Osteoblast (primary cell): Measurements from ENCODE around the gene AVL9. TPM values are rescaled to one million over a fixed set of nuclear protein-coding genes. Genes with fewer than 3 reads are reported as not detected.

Experiments
- DNase-seq: peaks from one replicate; pipeline ENCODE4 v3.0.0; 2011; ENCODE audit warnings: low spot score, mixed read lengths; ENCODE audit not compliant: insufficient read length; ENCODE audit errors: missing footprints
- H2AFZ ChIP-seq: 2 replicates; pipeline ENCODE4 v1.6.0; 2011; ENCODE audit warnings: mild to moderate bottlenecking, low read length
- H3K27ac ChIP-seq: 2 replicates; pipeline ENCODE4 v1.5.1; 2011; ENCODE audit warnings: mild to moderate bottlenecking, low read depth, low read length, moderate library complexity
- H3K27me3 ChIP-seq: 2 replicates; pipeline ENCODE4 v1.6.0; 2012; ENCODE audit warnings: mild to moderate bottlenecking, control low read depth, inconsistent platforms, low read length, moderate library complexity; ENCODE audit not compliant: insufficient read depth
- H3K36me3 ChIP-seq: 2 replicates; pipeline ENCODE4 v1.5.1; 2011; ENCODE audit warnings: mild to moderate bottlenecking, low read length, control low read depth, moderate library complexity; ENCODE audit not compliant: insufficient read depth
- H3K4me1 ChIP-seq: 2 replicates; pipeline ENCODE4 v1.5.1; 2011; ENCODE audit warnings: mild to moderate bottlenecking, low read length, control low read depth, moderate library complexity; ENCODE audit not compliant: insufficient read depth
- H3K4me2 ChIP-seq: 2 replicates; pipeline ENCODE4 v1.6.0; 2011; ENCODE audit warnings: mild to moderate bottlenecking, low read length; ENCODE audit not compliant: insufficient read depth
- H3K4me3 ChIP-seq: fragments of 200-600 bp; sonication (generic); 3 replicates; pipeline ENCODE4 v1.5.1; 2012; ENCODE audit warnings: mild to moderate bottlenecking, low read length, inconsistent platforms; ENCODE audit not compliant: insufficient read depth
- H3K79me2 ChIP-seq: 2 replicates; pipeline ENCODE4 v1.6.0; 2012; ENCODE audit warnings: mild to moderate bottlenecking, low read length, control low read depth, inconsistent platforms; ENCODE audit not compliant: insufficient read depth
- H3K9me3 ChIP-seq: 2 replicates; pipeline ENCODE4 v1.5.1; 2011; ENCODE audit warnings: low read depth, low read length, control low read depth
- H4K20me1 ChIP-seq: 2 replicates; pipeline ENCODE4 v1.6.0; 2012; ENCODE audit warnings: mild to moderate bottlenecking, low read length, control low read depth; ENCODE audit not compliant: insufficient read depth
- total RNA-seq: library from RNA; depleted of rRNA; stranded (reverse); fragments of >200 nt; gene quantifications from 2 replicates; pipeline ENCODE4 v1.2.3, GENCODE V29; 2012
- TF ChIP-seq, protein P1 (sequence below): IDR thresholded peaks from 2 replicates; pipeline ENCODE4 v1.5.1; 2011; ENCODE audit warnings: mild to moderate bottlenecking, low read depth, low read length, moderate library complexity; ENCODE audit errors: extremely low read depth

AVL9 gene
- total RNA-seq, 1 donor: 32.2 TPM

DNA sequence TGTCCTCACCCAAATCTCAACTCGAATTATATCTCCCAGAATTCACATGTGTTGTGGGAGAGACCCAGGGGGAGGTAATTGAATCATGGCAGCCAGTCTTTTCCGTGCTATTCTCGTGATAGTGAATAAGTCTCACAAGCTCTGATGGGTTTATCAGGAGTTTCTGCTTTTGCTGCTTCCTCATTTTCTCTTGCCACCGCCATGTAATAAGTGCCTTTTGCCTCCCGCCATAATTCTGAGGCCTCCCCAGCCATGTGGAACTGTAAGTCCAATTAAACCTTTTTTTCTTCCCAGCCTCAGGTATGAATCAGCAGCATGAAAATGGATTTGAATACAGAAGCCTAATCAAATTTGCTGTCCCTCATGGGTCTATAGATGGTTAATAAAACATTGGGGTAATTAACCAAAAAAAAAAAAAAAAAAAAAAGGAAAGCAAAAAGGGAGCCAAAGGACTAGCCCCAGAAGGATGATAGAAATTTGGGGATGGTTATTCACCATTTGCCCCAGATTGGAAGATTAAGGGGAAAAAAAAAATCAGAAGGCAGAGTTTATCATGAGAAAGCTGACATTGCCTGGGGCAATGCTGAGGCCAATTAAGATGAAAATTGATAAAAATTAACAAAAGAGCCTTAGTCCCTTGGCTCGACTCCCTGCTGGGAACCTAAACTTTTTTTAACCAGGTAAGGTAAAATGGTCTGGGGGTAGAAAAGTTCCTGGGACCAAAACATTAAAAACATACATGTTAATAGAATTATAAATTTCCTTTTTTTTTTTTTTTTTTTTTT, 27.6 kb downstream of the AVL9 start:
- DNase-seq: no peak
- H3K9me3 ChIP-seq: peaks cover 7% of the 10 kb centered on the region
- peaks cover 1% of the 10 kb centered on the region for H3K36me3 ChIP-seq
- peaks cover 86% of the 10 kb centered on the region for H3K79me2 ChIP-seq
- no peak overlapping the region for H2AFZ ChIP-seq
- H3K27ac ChIP-seq: no peak overlapping the region
- TF ChIP-seq, protein P1, sequence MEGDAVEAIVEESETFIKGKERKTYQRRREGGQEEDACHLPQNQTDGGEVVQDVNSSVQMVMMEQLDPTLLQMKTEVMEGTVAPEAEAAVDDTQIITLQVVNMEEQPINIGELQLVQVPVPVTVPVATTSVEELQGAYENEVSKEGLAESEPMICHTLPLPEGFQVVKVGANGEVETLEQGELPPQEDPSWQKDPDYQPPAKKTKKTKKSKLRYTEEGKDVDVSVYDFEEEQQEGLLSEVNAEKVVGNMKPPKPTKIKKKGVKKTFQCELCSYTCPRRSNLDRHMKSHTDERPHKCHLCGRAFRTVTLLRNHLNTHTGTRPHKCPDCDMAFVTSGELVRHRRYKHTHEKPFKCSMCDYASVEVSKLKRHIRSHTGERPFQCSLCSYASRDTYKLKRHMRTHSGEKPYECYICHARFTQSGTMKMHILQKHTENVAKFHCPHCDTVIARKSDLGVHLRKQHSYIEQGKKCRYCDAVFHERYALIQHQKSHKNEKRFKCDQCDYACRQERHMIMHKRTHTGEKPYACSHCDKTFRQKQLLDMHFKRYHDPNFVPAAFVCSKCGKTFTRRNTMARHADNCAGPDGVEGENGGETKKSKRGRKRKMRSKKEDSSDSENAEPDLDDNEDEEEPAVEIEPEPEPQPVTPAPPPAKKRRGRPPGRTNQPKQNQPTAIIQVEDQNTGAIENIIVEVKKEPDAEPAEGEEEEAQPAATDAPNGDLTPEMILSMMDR: no peak
- peaks cover 11% of the 10 kb centered on the region for H4K20me1 ChIP-seq
- H3K4me3 ChIP-seq: no peak overlapping the region
- H3K27me3 ChIP-seq: no peaks in the 10 kb centered on the region
- no peak overlapping the region for H3K4me2 ChIP-seq
- H3K4me1 ChIP-seq: no peaks in the 10 kb centered on the region

- TF ChIP-seq, protein P1: no peak
- DNase-seq: no peak
- H4K20me1 ChIP-seq: peaks cover 20% of the 10 kb centered on the region
- H3K4me1 ChIP-seq: no peaks in the 10 kb centered on the region
- no peak overlapping the region for H3K4me3 ChIP-seq
- no peak overlapping the region for H2AFZ ChIP-seq
- no peak overlapping the region for H3K4me2 ChIP-seq
- peaks cover 6% of the 10 kb centered on the region for H3K9me3 ChIP-seq
- H3K79me2 ChIP-seq: peaks cover 91% of the 10 kb centered on the region
- no peak overlapping the region for H3K27ac ChIP-seq
- H3K36me3 ChIP-seq: no peaks in the 10 kb centered on the region
- no peaks in the 10 kb centered on the region for H3K27me3 ChIP-seq
Observed at GRCh38 chr7:32524631-32525030, 29.3 kb downstream of the AVL9 start.

DNA sequence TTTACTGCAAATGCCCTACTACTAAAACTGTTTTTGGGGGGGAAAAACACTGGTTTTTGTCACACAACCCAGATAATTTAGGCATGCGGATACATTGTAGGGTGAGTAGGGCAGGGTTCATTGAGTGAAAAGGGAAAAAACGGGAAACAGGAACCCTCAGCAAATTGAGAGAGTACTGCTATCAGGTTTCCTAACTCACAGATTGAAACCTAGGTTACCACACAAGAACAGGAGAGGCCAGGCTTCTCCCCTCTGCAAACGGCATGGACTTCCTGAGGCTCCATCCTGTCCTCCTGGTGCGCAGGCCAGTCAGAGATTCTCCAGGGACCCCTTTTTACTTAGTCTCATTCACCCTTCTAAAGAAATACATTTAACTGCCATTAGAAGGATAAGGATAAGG, 30.6 kb downstream of the AVL9 start:
- Histone ChIP-seq H2AFZ (no peak overlapping the region), H3K27ac (no peak overlapping the region), H3K27me3 (no peaks in the 10 kb centered on the region), H3K9me3 (no peaks in the 10 kb centered on the region), H3K4me1 (no peaks in the 10 kb centered on the region), H3K4me2 (no peak overlapping the region), H4K20me1 (peaks cover 23% of the 10 kb centered on the region), H3K79me2 (peaks cover 89% of the 10 kb centered on the region), H3K36me3 (no peaks in the 10 kb centered on the region), H3K4me3 (no peak overlapping the region)
- TF ChIP-seq, protein P1: no peak
- no peak for DNase-seq

- H3K27me3 ChIP-seq: no peaks in the 10 kb centered on the region
- TF ChIP-seq, protein P1: no peak
- H3K27ac ChIP-seq: no peak overlapping the region
- no peak overlapping the region for H3K4me3 ChIP-seq
- H3K9me3 ChIP-seq: no peaks in the 10 kb centered on the region
- H2AFZ ChIP-seq: no peak overlapping the region
- peaks cover 34% of the 10 kb centered on the region for H4K20me1 ChIP-seq
- no peak overlapping the region for H3K4me2 ChIP-seq
- no peak for DNase-seq
- no peaks in the 10 kb centered on the region for H3K4me1 ChIP-seq
- peaks cover 93% of the 10 kb centered on the region for H3K79me2 ChIP-seq
- peaks cover 4% of the 10 kb centered on the region for H3K36me3 ChIP-seq
Observed at GRCh38 chr7:32531402-32531801, 36.1 kb downstream of the AVL9 start.
